ENCODE measurements around the gene CDKAL1. TPM values are rescaled to one million over a fixed set of nuclear protein-coding genes. Genes with fewer than 3 reads are reported as not detected.

The CDKAL1 gene
- total RNA-seq, 4 donors from 2014 or later = 24.7 to 32.8 (median 29.8) TPM

GRCh38 chr6:21163838-21164180 is 629.6 kb downstream of the CDKAL1 start:
- Histone ChIP-seq H3K4me1 (no peaks in the 10 kb centered on the region), H3K36me3 (no peaks in the 10 kb centered on the region), H3K4me3 (replicated peaks in 1 of 3) (no peak overlapping the region), H3K9me3 (no peaks in the 10 kb centered on the region), H3K27me3 (no peaks in the 10 kb centered on the region), H3K27ac (no peak overlapping the region)
- no peak for DNase-seq
- 96 to 100% methylated on average over 2 of the region's 2 CpGs for WGBS, 2 donors
- intact Hi-C loops (cut with DNase I) = no loop called here
- TF ChIP-seq CTCF (IDR thresholded peaks at IDR 0.05) (no peak), POLR2A (IDR thresholded peaks at IDR 0.05) (no peak)

DNA sequence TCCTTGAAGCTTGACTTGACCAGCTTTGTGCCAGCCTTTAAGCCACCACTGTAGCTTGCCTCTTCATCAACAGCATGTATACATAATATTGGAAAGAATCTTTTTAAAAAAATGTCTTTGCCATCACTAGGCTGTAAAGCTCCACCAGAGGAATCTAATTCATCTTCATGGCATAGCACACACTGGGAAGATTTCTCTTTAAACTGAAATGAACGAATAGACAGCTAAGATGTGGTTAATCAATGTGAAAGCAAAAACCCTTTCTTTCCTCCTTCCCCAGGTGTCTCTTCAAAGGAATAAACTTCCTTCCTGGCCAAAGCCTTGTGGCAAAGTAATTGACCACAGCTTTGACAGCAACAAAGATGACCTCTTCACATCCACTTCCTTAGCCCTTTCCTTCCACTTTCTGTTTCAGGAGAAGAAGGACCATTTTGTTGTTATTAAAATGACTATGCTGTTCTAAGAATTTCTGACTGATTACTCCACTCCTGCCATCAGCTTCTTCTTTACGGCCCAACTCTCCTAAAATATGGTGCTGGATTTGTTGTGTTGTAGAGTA is 630.6 kb downstream of the CDKAL1 start:
- Histone ChIP-seq H3K4me1 (no peaks in the 10 kb centered on the region), H3K27me3 (no peaks in the 10 kb centered on the region), H3K9me3 (no peaks in the 10 kb centered on the region), H3K27ac (no peak overlapping the region), H3K4me3 (replicated peaks in 1 of 3) (no peak overlapping the region), H3K36me3 (no peaks in the 10 kb centered on the region)
- intact Hi-C loops (cut with DNase I) = no loop called here
- WGBS, 2 donors = 67 to 70% methylated on average over 2 of the region's 2 CpGs
- TF ChIP-seq CTCF (IDR thresholded peaks at IDR 0.05) (no peak), POLR2A (IDR thresholded peaks at IDR 0.05) (no peak)
- DNase-seq = no peak

- intact Hi-C loops (cut with DNase I) = no loop called here
- Histone ChIP-seq H3K27ac (no peak overlapping the region), H3K27me3 (no peaks in the 10 kb centered on the region), H3K36me3 (no peaks in the 10 kb centered on the region), H3K4me1 (no peaks in the 10 kb centered on the region), H3K4me3 (replicated peaks in 1 of 3) (no peak overlapping the region), H3K9me3 (no peaks in the 10 kb centered on the region)
- TF ChIP-seq CTCF (IDR thresholded peaks at IDR 0.05) (no peak), POLR2A (IDR thresholded peaks at IDR 0.05) (no peak)
- WGBS, 2 donors = 97% methylated on average over 2 of the region's 2 CpGs
- no peak for DNase-seq
Measured at GRCh38 chr6:21166754-21167153, 632.5 kb downstream of the CDKAL1 start.

DNA sequence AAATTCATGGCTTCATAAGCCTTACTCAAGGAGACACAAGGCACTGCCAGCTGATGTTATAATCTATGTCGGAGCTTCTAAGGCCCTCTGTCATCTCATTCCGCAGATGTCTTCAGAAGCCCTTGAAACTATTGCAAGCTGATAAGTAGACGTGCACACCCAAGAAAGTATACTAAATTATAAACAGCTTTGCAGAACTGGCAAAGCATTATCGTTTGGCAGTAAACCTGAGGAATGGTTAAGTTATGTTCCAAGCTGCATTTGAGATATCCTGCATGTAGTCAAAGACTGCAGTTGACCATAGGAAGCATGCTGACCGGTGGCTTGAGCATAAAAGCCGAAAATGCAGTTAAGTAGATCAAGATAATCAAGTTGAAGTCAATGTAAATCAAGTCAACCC is 633.5 kb downstream of the CDKAL1 start:
- Histone ChIP-seq H3K9me3 (no peaks in the 10 kb centered on the region), H3K4me3 (replicated peaks in 1 of 3) (no peak overlapping the region), H3K36me3 (no peaks in the 10 kb centered on the region), H3K4me1 (no peaks in the 10 kb centered on the region), H3K27me3 (no peaks in the 10 kb centered on the region), H3K27ac (no peak overlapping the region)
- DNase-seq = no peak
- intact Hi-C loops (cut with DNase I) = no loop called here
- TF ChIP-seq CTCF (IDR thresholded peaks at IDR 0.05) (no peak), POLR2A (IDR thresholded peaks at IDR 0.05) (no peak)
- whole genome bisulfite sequencing, 2 donors = 89 to 96% methylated on average over 6 of the region's 6 CpGs

GRCh38 chr6:21171801-21172200 is 637.5 kb downstream of the CDKAL1 start:
- Histone ChIP-seq H3K9me3 (no peaks in the 10 kb centered on the region), H3K4me1 (no peaks in the 10 kb centered on the region), H3K36me3 (no peaks in the 10 kb centered on the region), H3K4me3 (replicated peaks in 1 of 3) (no peak overlapping the region), H3K27ac (no peak overlapping the region), H3K27me3 (no peaks in the 10 kb centered on the region)
- intact Hi-C loops (cut with DNase I) = no loop called here
- 91 to 95% methylated on average over 4 of the region's 4 CpGs for WGBS, 2 donors
- DNase-seq = no peak
- no peak for TF ChIP-seq POLR2A (IDR thresholded peaks at IDR 0.05)
- TF ChIP-seq CTCF (IDR thresholded peaks at IDR 0.05) = no peak
